Measurements from ENCODE around the gene CTPS1. TPM values are rescaled to one million over a fixed set of nuclear protein-coding genes. Genes with fewer than 3 reads are reported as not detected.

CTPS1 gene
- total and polyA plus RNA-seq, 2 of the 13 experiments (the other 11 are each of a cell fraction or from before 2014, with no cell fraction given), result 9.6 to 42.8 TPM

- in situ Hi-C loops (cut with HindIII; ENCODE audit: extremely low pct_ligation_motif_present, low pct_unique_long_range_greater_than_20kb), result loop anchor here (10.0 kb wide), 1 partner anchor 333 kb away; no protein-coding TSS in a partner anchor
- H4K20me1 ChIP-seq (ENCODE audit: insufficient read depth, low read length), result no peaks in the 10 kb centered on the region
- no peaks in the 10 kb centered on the region for H3K36me3 ChIP-seq (replicated peaks in 1 of 2; ENCODE audit: control insufficient read depth in 1 of 2, insufficient read depth in 2 of 2, low read length in 2 of 2)
- no peaks in the 10 kb centered on the region for H3K79me2 ChIP-seq (ENCODE audit: insufficient read depth, low read length)
- intact Hi-C loops (cut with micrococcal nuclease; ENCODE audit: unreplicated experiment), result no loop called here
- no peak for ATAC-seq
- TF ChIP-seq ZNF850 (CRISPR knock-in tag; conservative IDR thresholded peaks at IDR 0.05) (no peak), SAP130 (CRISPR knock-in tag; IDR thresholded peaks at IDR 0.05; ENCODE audit: low read depth) (no peak), ZNF264 (CRISPR knock-in tag; IDR thresholded peaks at IDR 0.05) (no peak), ZBTB26 (CRISPR knock-in tag; IDR thresholded peaks at IDR 0.05; ENCODE audit: borderline replicate concordance) (no peak), CAMTA2 (CRISPR knock-in tag; IDR thresholded peaks at IDR 0.05; ENCODE audit: borderline replicate concordance) (no peak), SRY (CRISPR knock-in tag; IDR thresholded peaks at IDR 0.05) (no peak), ZNF781 (CRISPR knock-in tag; IDR thresholded peaks at IDR 0.05; ENCODE audit: borderline replicate concordance, not compliant biosample characterization) (no peak), ZFY (CRISPR knock-in tag; IDR thresholded peaks at IDR 0.05) (no peak), ZNF24 (IDR thresholded peaks at IDR 0.05) (no peak), DMTF1 (CRISPR knock-in tag; IDR thresholded peaks at IDR 0.05) (no peak)
- ChIA-PET POLR2A (no interaction called here), CTCF (ENCODE audit: low intra/inter-chr PET ratio, low total read pairs) (no interaction called here)
- H3K27me3 ChIP-seq (ENCODE audit: control insufficient read depth in 1 of 2, insufficient read depth in 2 of 2, low read length in 2 of 2), result no peaks in the 10 kb centered on the region
- H2AFZ ChIP-seq (ENCODE audit: low read length), result no peak overlapping the region
- H3K4me3 ChIP-seq (replicated peaks in 1 of 3; ENCODE audit: insufficient read depth in 1 of 3, low read depth in 2 of 3, low read length in 3 of 3), result no peak overlapping the region
- FAIRE-seq, result no peak
- no peak overlapping the region for H3K4me2 ChIP-seq (ENCODE audit: low read depth, low read length)
- no peak overlapping the region for H3K9ac ChIP-seq (ENCODE audit: insufficient read depth, low read depth, low read length)
- no peak overlapping the region for H3K27ac ChIP-seq (ENCODE audit: extremely low read length, insufficient read depth, low read length)
- peaks cover 14% of the 10 kb centered on the region for H3K4me1 ChIP-seq (ENCODE audit: insufficient read depth, low read length)
- BruUV-seq (replicated peaks), result no TSS peak
- DNase-seq (ENCODE audit: low spot score), result no peak
- H3K9me3 ChIP-seq (ENCODE audit: low read length), result no peaks in the 10 kb centered on the region
These were observed 21.3 kb upstream of the CTPS1 start for GRCh38 chr1:40958210-40958609.
